Lung microvascular endothelial cell (primary cell): Measurements from ENCODE around the gene USP17L19. TPM values are rescaled to one million over a fixed set of nuclear protein-coding genes. Genes with fewer than 3 reads are reported as not detected.
"Not testable (repeated sequence)": the region's sequence is repeated elsewhere in the genome, so short reads cannot be mapped to it uniquely, and the experiment has no call there.

Source experiments
- DNase-seq, 2 donors: peaks; one replicate each; pipeline versions ENCODE4 v3.0.0 to v3.0.0-alpha.2; 2010; ENCODE audit warnings: low read depth in 2 of 2
- total RNA-seq: library from RNA; depleted of rRNA; stranded (reverse); fragments of >200 nt; gene quantifications from 2 replicates; pipeline ENCODE4 v1.2.1, GENCODE V29; 2014

USP17L19 gene, protein sequence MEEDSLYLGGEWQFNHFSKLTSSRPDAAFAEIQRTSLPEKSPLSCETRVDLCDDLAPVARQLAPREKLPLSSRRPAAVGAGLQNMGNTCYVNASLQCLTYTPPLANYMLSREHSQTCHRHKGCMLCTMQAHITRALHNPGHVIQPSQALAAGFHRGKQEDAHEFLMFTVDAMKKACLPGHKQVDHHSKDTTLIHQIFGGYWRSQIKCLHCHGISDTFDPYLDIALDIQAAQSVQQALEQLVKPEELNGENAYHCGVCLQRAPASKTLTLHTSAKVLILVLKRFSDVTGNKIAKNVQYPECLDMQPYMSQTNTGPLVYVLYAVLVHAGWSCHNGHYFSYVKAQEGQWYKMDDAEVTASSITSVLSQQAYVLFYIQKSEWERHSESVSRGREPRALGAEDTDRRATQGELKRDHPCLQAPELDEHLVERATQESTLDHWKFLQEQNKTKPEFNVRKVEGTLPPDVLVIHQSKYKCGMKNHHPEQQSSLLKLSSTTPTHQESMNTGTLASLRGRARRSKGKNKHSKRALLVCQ
- total RNA-seq = not detected in 2 replicates

DNA sequence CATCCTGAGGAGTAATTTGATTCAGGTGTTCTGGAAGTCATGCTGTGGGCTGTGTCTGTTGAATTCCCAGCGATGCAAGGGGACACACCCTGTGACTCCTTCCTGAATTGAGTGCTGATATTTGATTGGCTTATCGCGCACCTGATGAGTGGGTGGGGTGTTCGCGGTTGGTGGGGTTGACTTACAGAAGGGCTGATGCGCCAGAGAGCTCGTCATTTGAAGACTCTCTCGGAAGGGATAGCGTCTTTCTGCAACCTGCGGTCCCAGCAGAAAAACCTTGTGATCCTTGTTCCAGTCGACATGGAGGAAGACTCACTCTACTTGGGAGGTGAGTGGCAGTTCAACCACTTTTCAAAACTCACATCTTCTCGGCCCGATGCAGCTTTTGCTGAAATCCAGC is at the start of gene USP17L19:
TSS of gene USP17L19 (plus strand) at position 301 of the 400 bp plus-strand sequence. CDS start at position 301, 0 bp downstream.
- not testable (repeated sequence) for DNase-seq

DNA sequence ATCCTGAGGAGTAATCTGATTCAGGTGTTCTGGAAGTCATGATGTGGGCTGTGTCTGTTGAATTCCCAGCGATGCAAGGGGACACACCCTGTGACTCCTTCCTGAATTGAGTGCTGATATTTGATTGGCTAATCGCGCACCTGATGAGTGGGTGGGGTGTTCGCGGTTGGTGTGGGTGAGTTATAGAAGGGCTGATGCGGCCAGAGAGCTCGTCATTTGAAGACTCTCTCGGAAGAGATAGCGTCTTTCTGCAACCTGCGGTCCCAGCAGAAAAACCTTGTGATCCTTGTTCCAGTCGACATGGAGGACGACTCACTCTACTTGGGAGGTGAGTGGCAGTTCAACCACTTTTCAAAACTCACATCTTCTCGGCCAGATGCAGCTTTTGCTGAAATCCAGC is 42.8 kb upstream of the USP17L19 start, which contains the start of gene USP17L10:
TSS of gene USP17L10 (plus strand) at position 301 of the 400 bp plus-strand sequence. CDS start at position 301, 0 bp downstream.
- DNase-seq = not testable (repeated sequence)

DNA sequence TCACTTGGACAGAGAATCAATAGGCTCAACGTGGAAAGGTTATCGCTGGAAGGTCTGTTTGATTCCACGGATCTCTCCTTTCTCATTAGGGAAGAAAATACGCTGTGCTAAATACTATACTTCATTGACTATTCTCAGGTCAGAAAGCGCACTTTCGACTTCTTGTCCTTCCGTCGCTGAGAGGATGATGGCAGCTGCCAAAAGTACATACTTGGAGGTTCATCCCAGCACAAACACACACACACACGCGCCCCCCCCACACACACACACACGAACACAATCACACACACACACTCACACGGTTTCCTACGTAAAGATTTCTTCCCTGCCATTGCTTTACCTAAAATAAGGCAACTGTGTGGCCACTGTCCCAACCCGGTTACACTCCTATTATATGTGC is 38.5 kb upstream of the USP17L19 start:
- not testable (repeated sequence) for DNase-seq

DNA sequence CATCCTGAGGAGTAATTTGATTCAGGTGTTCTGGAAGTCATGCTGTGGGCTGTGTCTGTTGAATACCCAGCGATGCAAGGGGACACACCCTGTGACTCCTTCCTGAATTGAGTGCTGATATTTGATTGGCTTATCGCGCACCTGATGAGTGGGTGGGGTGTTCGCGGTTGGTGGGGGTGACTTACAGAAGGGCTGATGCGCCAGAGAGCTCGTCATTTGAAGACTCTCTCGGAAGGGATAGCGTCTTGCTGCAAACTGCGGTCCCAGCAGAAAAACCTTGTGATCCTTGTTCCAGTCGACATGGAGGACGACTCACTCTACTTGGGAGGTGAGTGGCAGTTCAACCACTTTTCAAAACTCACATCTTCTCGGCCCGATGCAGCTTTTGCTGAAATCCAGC is 38.1 kb upstream of the USP17L19 start, which contains the start of gene USP17L11:
TSS of gene USP17L11 (plus strand) at position 301 of the 400 bp plus-strand sequence. CDS start at position 301, 0 bp downstream.
- not testable (repeated sequence) for DNase-seq

DNA sequence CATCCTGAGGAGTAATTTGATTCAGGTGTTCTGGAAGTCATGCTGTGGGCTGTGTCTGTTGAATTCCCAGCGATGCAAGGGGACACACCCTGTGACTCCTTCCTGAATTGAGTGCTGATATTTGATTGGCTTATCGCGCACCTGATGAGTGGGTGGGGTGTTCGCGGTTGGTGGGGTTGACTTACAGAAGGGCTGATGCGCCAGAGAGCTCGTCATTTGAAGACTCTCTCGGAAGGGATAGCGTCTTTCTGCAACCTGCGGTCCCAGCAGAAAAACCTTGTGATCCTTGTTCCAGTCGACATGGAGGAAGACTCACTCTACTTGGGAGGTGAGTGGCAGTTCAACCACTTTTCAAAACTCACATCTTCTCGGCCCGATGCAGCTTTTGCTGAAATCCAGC is 33.3 kb upstream of the USP17L19 start, which contains the start of gene USP17L12:
TSS of gene USP17L12 (plus strand) at position 301 of the 400 bp plus-strand sequence. CDS start at position 301, 0 bp downstream.
- not testable (repeated sequence) for DNase-seq

DNA sequence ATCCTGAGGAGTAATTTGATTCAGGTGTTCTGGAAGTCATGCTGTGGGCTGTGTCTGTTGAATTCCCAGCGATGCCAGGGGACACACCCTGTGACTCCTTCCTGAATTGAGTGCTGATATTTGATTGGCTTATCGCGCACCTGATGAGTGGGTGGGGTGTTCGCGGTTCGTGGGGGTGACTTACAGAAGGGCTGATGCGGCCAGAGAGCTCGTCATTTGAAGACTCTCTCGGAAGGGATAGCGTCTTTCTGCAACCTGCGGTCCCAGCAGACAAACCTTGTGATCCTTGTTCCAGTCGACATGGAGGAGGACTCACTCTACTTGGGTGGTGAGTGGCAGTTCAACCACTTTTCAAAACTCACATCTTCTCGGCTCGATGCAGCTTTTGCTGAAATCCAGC is 28.6 kb upstream of the USP17L19 start, which contains the start of gene USP17L13:
TSS of gene USP17L13 (plus strand) at position 301 of the 400 bp plus-strand sequence. CDS start at position 301, 0 bp downstream.
- DNase-seq = not testable (repeated sequence)

DNA sequence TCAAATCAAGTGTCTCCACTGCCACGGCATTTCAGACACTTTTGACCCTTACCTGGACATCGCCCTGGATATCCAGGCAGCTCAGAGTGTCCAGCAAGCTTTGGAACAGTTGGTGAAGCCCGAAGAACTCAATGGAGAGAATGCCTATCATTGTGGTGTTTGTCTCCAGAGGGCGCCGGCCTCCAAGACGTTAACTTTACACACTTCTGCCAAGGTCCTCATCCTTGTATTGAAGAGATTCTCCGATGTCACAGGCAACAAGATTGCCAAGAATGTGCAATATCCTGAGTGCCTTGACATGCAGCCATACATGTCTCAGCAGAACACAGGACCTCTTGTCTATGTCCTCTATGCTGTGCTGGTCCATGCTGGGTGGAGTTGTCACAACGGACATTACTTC is 22.9 kb upstream of the USP17L19 start:
- not testable (repeated sequence) for DNase-seq

DNA sequence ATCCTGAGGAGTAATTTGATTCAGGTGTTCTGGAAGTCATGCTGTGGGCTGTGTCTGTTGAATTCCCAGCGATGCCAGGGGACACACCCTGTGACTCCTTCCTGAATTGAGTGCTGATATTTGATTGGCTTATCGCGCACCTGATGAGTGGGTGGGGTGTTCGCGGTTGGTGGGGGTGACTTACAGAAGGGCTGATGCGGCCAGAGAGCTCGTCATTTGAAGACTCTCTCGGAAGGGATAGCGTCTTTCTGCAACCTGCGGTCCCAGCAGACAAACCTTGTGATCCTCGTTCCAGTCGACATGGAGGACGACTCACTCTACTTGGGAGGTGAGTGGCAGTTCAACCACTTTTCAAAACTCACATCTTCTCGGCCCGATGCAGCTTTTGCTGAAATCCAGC is 19.1 kb upstream of the USP17L19 start, which contains the start of gene USP17L15:
TSS of gene USP17L15 (plus strand) at position 301 of the 400 bp plus-strand sequence. CDS start at position 301, 0 bp downstream.
- not testable (repeated sequence) for DNase-seq

DNA sequence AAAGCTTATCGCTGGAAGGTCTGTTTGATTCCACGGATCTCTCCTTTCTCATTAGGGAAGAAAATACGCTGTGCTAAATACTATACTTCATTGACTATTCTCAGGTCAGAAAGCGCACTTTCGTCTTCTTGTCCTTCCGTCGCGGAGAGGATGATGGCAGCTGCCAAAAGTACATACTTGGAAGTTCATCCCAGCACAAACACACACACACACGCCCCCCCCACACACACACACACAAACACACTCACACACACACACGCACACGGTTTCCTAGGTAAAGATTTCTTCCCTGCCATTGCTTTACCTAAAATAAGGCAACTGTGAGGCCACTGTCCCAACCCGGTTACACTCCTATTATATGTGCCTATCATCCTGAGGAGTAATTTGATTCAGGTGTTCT is 14.7 kb upstream of the USP17L19 start:
- DNase-seq = peak; percentile 0 to 2

DNA sequence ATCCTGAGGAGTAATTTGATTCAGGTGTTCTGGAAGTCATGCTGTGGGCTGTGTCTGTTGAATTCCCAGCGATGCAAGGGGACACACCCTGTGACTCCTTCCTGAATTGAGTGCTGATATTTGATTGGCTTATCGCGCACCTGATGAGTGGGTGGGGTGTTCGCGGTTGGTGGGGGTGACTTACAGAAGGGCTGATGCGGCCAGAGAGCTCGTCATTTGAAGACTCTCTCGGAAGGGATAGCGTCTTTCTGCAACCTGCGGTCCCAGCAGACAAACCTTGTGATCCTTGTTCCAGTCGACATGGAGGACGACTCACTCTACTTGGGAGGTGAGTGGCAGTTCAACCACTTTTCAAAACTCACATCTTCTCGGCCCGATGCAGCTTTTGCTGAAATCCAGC is 9.6 kb upstream of the USP17L19 start, which contains the start of gene USP17L17:
TSS of gene USP17L17 (plus strand) at position 301 of the 400 bp plus-strand sequence. CDS start at position 301, 0 bp downstream.
- not testable (repeated sequence) for DNase-seq

DNA sequence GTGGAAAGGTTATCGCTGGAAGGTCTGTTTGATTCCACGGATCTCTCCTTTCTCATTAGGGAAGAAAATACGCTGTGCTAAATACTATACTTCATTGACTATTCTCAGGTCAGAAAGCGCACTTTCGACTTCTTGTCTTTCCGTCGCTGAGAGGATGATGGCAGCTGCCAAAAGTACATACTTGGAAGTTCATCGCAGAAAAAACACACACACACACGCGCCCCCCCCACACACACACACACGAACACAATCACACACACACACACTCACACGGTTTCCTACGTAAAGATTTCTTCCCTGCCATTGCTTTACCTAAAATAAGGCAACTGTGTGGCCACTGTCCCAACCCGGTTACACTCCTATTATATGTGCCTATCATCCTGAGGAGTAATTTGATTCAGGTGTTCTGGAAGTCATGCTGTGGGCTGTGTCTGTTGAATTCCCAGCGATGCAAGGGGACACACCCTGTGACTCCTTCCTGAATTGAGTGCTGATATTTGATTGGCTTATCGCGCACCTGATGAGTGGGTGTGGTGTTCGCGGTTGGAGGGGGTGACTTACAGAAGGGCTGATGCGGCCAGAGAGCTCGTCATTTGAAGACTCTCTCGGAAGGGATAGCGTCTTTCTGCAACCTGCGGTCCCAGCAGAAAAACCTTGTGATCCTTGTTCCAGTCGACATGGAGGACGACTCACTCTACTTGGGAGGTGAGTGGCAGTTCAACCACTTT is 5.1 kb upstream of the USP17L19 start, which contains the start of gene USP17L18:
TSS of gene USP17L18 (plus strand) at position 678 of the 728 bp plus-strand sequence. CDS start at position 678, 0 bp downstream.
- peak in 1 of 2 donors; percentile 0 for DNase-seq

DNA sequence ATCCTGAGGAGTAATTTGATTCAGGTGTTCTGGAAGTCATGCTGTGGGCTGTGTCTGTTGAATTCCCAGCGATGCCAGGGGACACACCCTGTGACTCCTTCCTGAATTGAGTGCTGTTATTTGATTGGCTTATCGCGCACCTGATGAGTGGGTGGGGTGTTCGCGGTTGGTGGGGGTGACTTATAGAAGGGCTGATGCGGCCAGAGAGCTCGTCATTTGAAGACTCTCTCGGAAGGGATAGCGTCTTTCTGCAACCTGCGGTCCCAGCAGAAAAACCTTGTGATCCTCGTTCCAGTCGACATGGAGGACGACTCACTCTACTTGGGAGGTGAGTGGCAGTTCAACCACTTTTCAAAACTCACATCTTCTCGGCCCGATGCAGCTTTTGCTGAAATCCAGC is 4.6 kb downstream of the USP17L19 start, which contains the start of gene USP17L20:
TSS of gene USP17L20 (plus strand) at position 301 of the 400 bp plus-strand sequence. CDS start at position 301, 0 bp downstream.
- not testable (repeated sequence) for DNase-seq

DNA sequence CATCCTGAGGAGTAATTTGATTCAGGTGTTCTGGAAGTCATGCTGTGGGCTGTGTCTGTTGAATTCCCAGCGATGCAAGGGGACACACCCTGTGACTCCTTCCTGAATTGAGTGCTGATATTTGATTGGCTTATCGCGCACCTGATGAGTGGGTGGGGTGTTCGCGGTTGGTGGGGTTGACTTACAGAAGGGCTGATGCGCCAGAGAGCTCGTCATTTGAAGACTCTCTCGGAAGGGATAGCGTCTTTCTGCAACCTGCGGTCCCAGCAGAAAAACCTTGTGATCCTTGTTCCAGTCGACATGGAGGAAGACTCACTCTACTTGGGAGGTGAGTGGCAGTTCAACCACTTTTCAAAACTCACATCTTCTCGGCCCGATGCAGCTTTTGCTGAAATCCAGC is 9.4 kb downstream of the USP17L19 start, which contains the start of gene USP17L21:
TSS of gene USP17L21 (plus strand) at position 301 of the 400 bp plus-strand sequence. CDS start at position 301, 0 bp downstream.
- DNase-seq = not testable (repeated sequence)

DNA sequence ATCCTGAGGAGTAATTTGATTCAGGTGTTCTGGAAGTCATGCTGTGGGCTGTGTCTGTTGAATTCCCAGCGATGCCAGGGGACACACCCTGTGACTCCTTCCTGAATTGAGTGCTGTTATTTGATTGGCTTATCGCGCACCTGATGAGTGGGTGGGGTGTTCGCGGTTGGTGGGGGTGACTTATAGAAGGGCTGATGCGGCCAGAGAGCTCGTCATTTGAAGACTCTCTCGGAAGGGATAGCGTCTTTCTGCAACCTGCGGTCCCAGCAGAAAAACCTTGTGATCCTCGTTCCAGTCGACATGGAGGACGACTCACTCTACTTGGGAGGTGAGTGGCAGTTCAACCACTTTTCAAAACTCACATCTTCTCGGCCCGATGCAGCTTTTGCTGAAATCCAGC is 14.1 kb downstream of the USP17L19 start, which contains the start of gene USP17L22:
TSS of gene USP17L22 (plus strand) at position 301 of the 400 bp plus-strand sequence. CDS start at position 301, 0 bp downstream.
- DNase-seq = not testable (repeated sequence)

DNA sequence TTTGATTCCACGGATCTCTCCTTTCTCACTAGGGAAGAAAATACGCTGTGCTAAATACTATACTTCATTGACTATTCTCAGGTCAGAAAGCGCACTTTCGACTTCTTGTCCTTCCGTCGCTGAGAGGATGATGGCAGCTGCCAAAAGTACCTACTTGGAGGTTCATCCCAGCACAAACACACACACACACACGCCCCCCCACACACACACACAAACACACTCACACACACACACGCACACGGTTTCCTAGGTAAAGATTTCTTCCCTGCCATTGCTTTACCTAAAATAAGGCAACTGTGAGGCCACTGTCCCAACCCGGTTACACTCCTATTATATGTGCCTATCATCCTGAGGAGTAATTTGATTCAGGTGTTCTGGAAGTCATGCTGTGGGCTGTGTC is 18.5 kb downstream of the USP17L19 start:
- not testable (repeated sequence) for DNase-seq

Other genes starting within 250 kb of the USP17L19 start
- gene FAM90A26, start 83.0 kb upstream of the USP17L19 start, total RNA-seq = not detected in 2 replicates
- gene USP17L10, start 42.7 kb upstream of the USP17L19 start, total RNA-seq = not detected in 2 replicates
- gene USP17L11, start 38.0 kb upstream of the USP17L19 start, total RNA-seq = not detected in 2 replicates
- gene USP17L12, start 33.2 kb upstream of the USP17L19 start, total RNA-seq = not detected in 2 replicates
- gene USP17L13, start 28.5 kb upstream of the USP17L19 start, total RNA-seq = not detected in 2 replicates
- not detected in 2 replicates for gene USP17L15, start 19.0 kb upstream of the USP17L19 start, total RNA-seq
- not detected in 2 replicates for gene USP17L17, start 9.5 kb upstream of the USP17L19 start, total RNA-seq
- not detected in 2 replicates for gene USP17L18, start 4.7 kb upstream of the USP17L19 start, total RNA-seq
- gene USP17L20, start 4.7 kb downstream of the USP17L19 start, total RNA-seq = not detected in 2 replicates
- gene USP17L21, start 9.5 kb downstream of the USP17L19 start, total RNA-seq = not detected in 2 replicates
- not detected in 2 replicates for gene USP17L22, start 14.2 kb downstream of the USP17L19 start, total RNA-seq
- not detected in 2 replicates for gene USP17L24, start 71.8 kb downstream of the USP17L19 start, total RNA-seq
- gene USP17L25, start 76.5 kb downstream of the USP17L19 start, total RNA-seq = not detected in 2 replicates
- not detected in 2 replicates for gene USP17L26, start 81.3 kb downstream of the USP17L19 start, total RNA-seq
- gene USP17L5, start 86.0 kb downstream of the USP17L19 start, total RNA-seq = not detected in 2 replicates
- gene USP17L27, start 90.8 kb downstream of the USP17L19 start, total RNA-seq = not detected in 2 replicates
- gene USP17L28, start 95.5 kb downstream of the USP17L19 start, total RNA-seq = not detected in 2 replicates
- gene USP17L29, start 100.3 kb downstream of the USP17L19 start, total RNA-seq = not detected in 2 replicates
- not detected in 2 replicates for gene USP17L30, start 109.8 kb downstream of the USP17L19 start, total RNA-seq
- not detected in 2 replicates for gene DEFB131A, start 191.0 kb downstream of the USP17L19 start, total RNA-seq